ENCODE measurements around the gene SLC16A1.

The SLC16A1 gene

DNA sequence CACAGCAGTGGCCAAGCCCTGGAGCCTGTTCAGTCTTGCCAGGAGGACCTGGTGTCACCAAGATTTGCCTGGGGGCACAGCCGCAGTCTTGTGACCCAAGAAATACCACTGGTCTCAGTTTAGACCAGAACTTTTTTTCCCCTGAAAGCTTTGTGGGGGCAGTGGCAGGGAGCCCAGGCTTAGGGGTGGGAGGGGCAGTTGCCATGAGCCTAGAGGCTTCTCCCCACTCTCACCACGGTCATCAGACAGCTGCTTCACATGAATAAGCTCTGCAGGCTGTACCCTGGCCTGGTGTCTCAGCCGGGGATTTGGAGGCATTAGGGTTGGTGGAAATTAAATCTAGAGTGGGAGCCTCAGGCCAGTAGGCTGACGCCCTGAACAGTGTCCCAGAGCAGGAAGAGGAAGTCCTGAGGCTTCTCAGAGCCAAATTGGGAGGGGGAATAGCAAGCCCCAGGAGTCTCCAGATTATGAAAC, 73.7 kb downstream of the SLC16A1 start:
- Histone ChIP-seq H4K20me1 (ENCODE audit: low read depth, low read length) (no peaks in the 10 kb centered on the region), H3K36me3 (ENCODE audit: low read length) (no peaks in the 10 kb centered on the region), H3K4me3 (ENCODE audit: insufficient read depth, low read length, poor library complexity, severe bottlenecking) (no peak overlapping the region), H3K27me3 (ENCODE audit: low read length) (no peaks in the 10 kb centered on the region), H3K4me2 (ENCODE audit: low read depth, low read length, poor library complexity, severe bottlenecking) (no peak overlapping the region), H3K79me2 (ENCODE audit: insufficient read depth, low read length) (no peaks in the 10 kb centered on the region), H3K9me3 (ENCODE audit: insufficient read depth, low read length) (no peaks in the 10 kb centered on the region), H3F3A (ENCODE audit: insufficient read depth) (no peaks in the 10 kb centered on the region), H3K27ac (ENCODE audit: low read depth, low read length) (no peak overlapping the region), H3K9me2 (replicated peaks; ENCODE audit: insufficient read depth, low read length) (no peaks in the 10 kb centered on the region), H2AFZ (ENCODE audit: low read depth, low read length, severe bottlenecking) (no peak overlapping the region), H3K9ac (ENCODE audit: low read length) (no peak overlapping the region)
- TF ChIP-seq EZH2phosphoT487 (conservative IDR thresholded peaks at IDR 0.05; ENCODE audit: low read length): no peak
- TF ChIP-seq CTCF (IDR thresholded peaks at IDR 0.05; ENCODE audit: insufficient read depth, low read length, poor library complexity, severe bottlenecking): no peak

DNA sequence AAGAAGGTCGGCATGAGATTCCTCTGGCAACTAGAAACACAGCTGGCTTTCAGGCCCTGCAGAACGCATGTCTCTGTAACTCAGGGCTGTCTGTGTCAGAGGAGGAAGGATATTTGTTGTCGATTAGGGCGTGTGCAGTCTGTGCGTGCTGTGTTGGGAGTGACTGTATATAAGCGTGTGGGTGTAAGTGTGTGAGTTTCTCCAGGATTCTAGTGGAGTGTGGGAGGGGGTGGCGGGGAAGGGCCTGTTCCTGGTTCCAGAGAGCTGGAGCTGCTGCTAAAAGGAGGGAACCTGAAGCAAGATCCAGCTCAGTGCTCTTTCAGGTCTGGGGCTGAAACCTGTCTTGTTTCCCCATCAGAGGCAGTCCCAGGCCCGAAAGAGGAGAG, 74.3 kb downstream of the SLC16A1 start:
- Histone ChIP-seq H4K20me1 (ENCODE audit: low read depth, low read length) (no peaks in the 10 kb centered on the region), H3K27me3 (ENCODE audit: low read length) (no peaks in the 10 kb centered on the region), H2AFZ (ENCODE audit: low read depth, low read length, severe bottlenecking) (no peak overlapping the region), H3K4me2 (ENCODE audit: low read depth, low read length, poor library complexity, severe bottlenecking) (no peak overlapping the region), H3K9me3 (ENCODE audit: insufficient read depth, low read length) (no peaks in the 10 kb centered on the region), H3K4me3 (ENCODE audit: insufficient read depth, low read length, poor library complexity, severe bottlenecking) (no peak overlapping the region), H3K79me2 (ENCODE audit: insufficient read depth, low read length) (no peaks in the 10 kb centered on the region), H3F3A (ENCODE audit: insufficient read depth) (no peaks in the 10 kb centered on the region), H3K9me2 (replicated peaks; ENCODE audit: insufficient read depth, low read length) (no peaks in the 10 kb centered on the region), H3K27ac (ENCODE audit: low read depth, low read length) (no peak overlapping the region), H3K9ac (ENCODE audit: low read length) (no peak overlapping the region), H3K36me3 (ENCODE audit: low read length) (no peaks in the 10 kb centered on the region)
- TF ChIP-seq CTCF (IDR thresholded peaks at IDR 0.05; ENCODE audit: insufficient read depth, low read length, poor library complexity, severe bottlenecking) (no peak), EZH2phosphoT487 (conservative IDR thresholded peaks at IDR 0.05; ENCODE audit: low read length) (no peak)

DNA sequence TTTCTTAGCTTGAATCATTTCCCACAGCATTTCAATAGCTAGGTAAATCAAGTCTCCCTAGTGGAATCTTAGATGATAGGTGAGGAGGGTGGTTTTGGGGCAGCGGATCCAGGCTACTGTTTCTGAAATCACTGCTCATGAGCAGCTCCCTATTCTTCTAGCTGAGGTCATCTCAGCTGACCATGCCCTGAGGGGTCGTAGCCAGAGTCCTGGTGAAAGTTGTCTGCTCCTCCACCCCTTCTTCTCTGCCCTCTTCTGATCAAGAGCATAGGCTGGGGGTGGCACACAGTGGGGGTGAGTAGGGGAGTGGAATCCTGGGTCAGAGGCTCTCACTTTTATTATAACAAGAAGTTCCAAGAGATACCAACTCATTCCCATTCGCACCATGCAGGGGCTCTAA, 76.2 kb downstream of the SLC16A1 start:
- no peaks in the 10 kb centered on the region for H3F3A ChIP-seq (ENCODE audit: insufficient read depth)

More for the DNA sequence above, 76.2 kb downstream of the SLC16A1 start:
- Histone ChIP-seq H3K27me3 (ENCODE audit: low read length) (no peaks in the 10 kb centered on the region), H3K4me3 (ENCODE audit: insufficient read depth, low read length, poor library complexity, severe bottlenecking) (no peak overlapping the region), H4K20me1 (ENCODE audit: low read depth, low read length) (no peaks in the 10 kb centered on the region), H3K27ac (ENCODE audit: low read depth, low read length) (no peak overlapping the region), H3K4me2 (ENCODE audit: low read depth, low read length, poor library complexity, severe bottlenecking) (no peak overlapping the region), H3K9ac (ENCODE audit: low read length) (no peak overlapping the region), H3K9me2 (replicated peaks; ENCODE audit: insufficient read depth, low read length) (no peaks in the 10 kb centered on the region), H3K36me3 (ENCODE audit: low read length) (no peaks in the 10 kb centered on the region), H3K79me2 (ENCODE audit: insufficient read depth, low read length) (no peaks in the 10 kb centered on the region), H2AFZ (ENCODE audit: low read depth, low read length, severe bottlenecking) (no peak overlapping the region), H3K9me3 (ENCODE audit: insufficient read depth, low read length) (no peaks in the 10 kb centered on the region)
- TF ChIP-seq CTCF (IDR thresholded peaks at IDR 0.05; ENCODE audit: insufficient read depth, low read length, poor library complexity, severe bottlenecking): no peak
- no peak for TF ChIP-seq EZH2phosphoT487 (conservative IDR thresholded peaks at IDR 0.05; ENCODE audit: low read length)
